Measurements from ENCODE around the gene MTHFR. TPM values are rescaled to one million over a fixed set of nuclear protein-coding genes. Genes with fewer than 3 reads are reported as not detected.

MTHFR gene
- total and polyA plus RNA-seq, 2 of the 4 experiments (the other 2 are of a cell fraction), result 7.3 to 7.4 TPM

- intact Hi-C loops (cut with micrococcal nuclease), result no loop called here
Observed at GRCh38 chr1:11807133-11807532, 1.4 kb upstream of the MTHFR start.

More at GRCh38 chr1:11807133-11807532, 1.4 kb upstream of the MTHFR start:
- no peak overlapping the region for H3K9ac ChIP-seq (ENCODE audit: low read depth, low read length)
- dilution Hi-C loops (cut with HindIII; ENCODE audit: low sequenced_read_pairs, unreplicated experiment) (no loop called here), in situ Hi-C loops (cut with MboI; ENCODE audit: low sequenced_read_pairs) (no loop called here)
- H2BK20ac ChIP-seq (ENCODE audit: low read depth, low read length), result no peak overlapping the region
- no peak overlapping the region for H2BK15ac ChIP-seq (ENCODE audit: low read depth, low read length)
- H3K9me3 ChIP-seq (ENCODE audit: control insufficient read depth, insufficient read depth, low read length), result no peaks in the 10 kb centered on the region
- no peak overlapping the region for H2AFZ ChIP-seq (replicated peaks; ENCODE audit: low read length, poor library complexity)
- no CpG with 5 or more reads among the region's 2 CpGs for WGBS, 2 experiments (ENCODE audit: extremely low coverage in 2 of 2, insufficient read length in 1 of 2)
- peaks cover 12% of the 10 kb centered on the region for H3K4me1 ChIP-seq (ENCODE audit: control insufficient read depth, insufficient read depth, low read length)
- no peak for TF ChIP-seq MXI1 (IDR thresholded peaks at IDR 0.05; ENCODE audit: borderline replicate concordance, low read depth, low read length)
- TF ChIP-seq FOS (IDR thresholded peaks at IDR 0.05; ENCODE audit: low read depth, low read length), result no peak
- no peak for TF ChIP-seq CHD1 (IDR thresholded peaks at IDR 0.05; ENCODE audit: low read depth, low read length)
- no peak for TF ChIP-seq SMC3 (IDR thresholded peaks at IDR 0.05; ENCODE audit: low read depth, low read length)
- no peak for TF ChIP-seq CTCF (conservative IDR thresholded peaks at IDR 0.05; ENCODE audit: low read depth, low read length)
- TF ChIP-seq RFX5 (IDR thresholded peaks at IDR 0.05; ENCODE audit: low read depth, low read length), result no peak
- TF ChIP-seq MAFK (IDR thresholded peaks at IDR 0.05; ENCODE audit: low read depth, low read length), result no peak
- no peak for TF ChIP-seq RCOR1 (IDR thresholded peaks at IDR 0.05; ENCODE audit: insufficient replicate concordance, low read length)
- TF ChIP-seq USF2 (IDR thresholded peaks at IDR 0.05; ENCODE audit: low read depth, low read length), result no peak
- TF ChIP-seq RAD21 (IDR thresholded peaks at IDR 0.05; ENCODE audit: low read length), result no peak
- TF ChIP-seq CEBPB (IDR thresholded peaks at IDR 0.05; ENCODE audit: low read depth, low read length), result no peak
- no peak for TF ChIP-seq NFE2L2 (IDR thresholded peaks at IDR 0.05; ENCODE audit: low read depth, low read length)
- TF ChIP-seq POLR2A (IDR thresholded peaks at IDR 0.05; ENCODE audit: low read depth, low read length), result no peak
- H3K79me1 ChIP-seq (ENCODE audit: low read depth in 1 of 2, low read length in 2 of 2), result peaks cover 12 to 63% of the 10 kb centered on the region in 2 experiments; a peak in 3 of 4 replicates
- DNase-seq, result no peak
- H4K91ac ChIP-seq (ENCODE audit: insufficient read depth, low read depth, low read length), result no peak overlapping the region
- H4K5ac ChIP-seq (ENCODE audit: low read depth, low read length), result no peak overlapping the region
- H3K27ac ChIP-seq (ENCODE audit: insufficient read depth, low read length), result no peak overlapping the region
- no peak overlapping the region for H3K14ac ChIP-seq (replicated peaks; ENCODE audit: low read depth, low read length)
- H2BK120ac ChIP-seq (ENCODE audit: low read depth, low read length), result no peak overlapping the region
- ChIA-PET POLR2A (ENCODE audit: unreplicated experiment) (no interaction called here), CTCF (interaction anchor here (1.2 kb wide), 1 partner anchor 22 kb away, joined by 3 read pairs; no protein-coding TSS in a partner anchor)
- no TSS peak for BruUV-seq (replicated peaks)
- H4K20me1 ChIP-seq (ENCODE audit: insufficient read depth, low read length), result peaks cover 3% of the 10 kb centered on the region; the same call in 1 of the 2 replicates
- no peaks in the 10 kb centered on the region for H3K27me3 ChIP-seq (ENCODE audit: control insufficient read depth, insufficient read depth, low read length)
- no peak overlapping the region for H3K18ac ChIP-seq (ENCODE audit: low read depth, low read length)
- no peak overlapping the region for H3K4me3 ChIP-seq (ENCODE audit: insufficient read depth, low read depth, low read length)
- no peak overlapping the region for H3K23ac ChIP-seq (ENCODE audit: low read depth, low read length)
- H2AK5ac ChIP-seq (ENCODE audit: low read depth, low read length), result peak overlapping the region; percentile 49
- peak overlapping the region; percentile 76 for H2AK9ac ChIP-seq (replicated peaks; ENCODE audit: low read depth, low read length, poor library complexity)
- no peak overlapping the region for H3K56ac ChIP-seq (ENCODE audit: extremely low read depth, insufficient read depth, low read length)
- H3K4me2 ChIP-seq (ENCODE audit: low read depth, low read length), result peak overlapping the region; percentile 94
- no peak overlapping the region for H3K4ac ChIP-seq (ENCODE audit: low read depth, low read length)
- H3K9me1 ChIP-seq (ENCODE audit: insufficient read depth, low read length), result no peaks in the 10 kb centered on the region; the same call in 1 of the 2 replicates
- H2BK5ac ChIP-seq (ENCODE audit: low read depth, low read length, poor library complexity, severe bottlenecking), result no peak overlapping the region
- peaks cover 15% of the 10 kb centered on the region for H3K36me3 ChIP-seq (ENCODE audit: control insufficient read depth, insufficient read depth, low read length)
- no peak overlapping the region for H4K8ac ChIP-seq (ENCODE audit: low read depth in 2 of 2, low read length in 2 of 2)
- no peak for ATAC-seq (ENCODE audit: low read depth)
